MCF 10A (cell line): ENCODE data around the gene BRICD5. TPM values are rescaled to one million over a fixed set of nuclear protein-coding genes. Genes with fewer than 3 reads are reported as not detected.

Experiments used
- BruUV-seq: library from RNA; stranded (reverse); fragments of 400-500 nt; replicated peaks from 2 replicates; lab custom pipeline; 2021; lab: Mats Ljungman, UMichigan
- CTCF ChIA-PET: fragments of 300-600 bp; sonication (Branson Sonifier 250); formaldehyde crosslinking; extraction: SDS; loops from one replicate; lab custom pipeline; 2021; ENCODE audit warnings: antibody characterized with exemption, inconsistent platforms; lab: Yijun Ruan, JAX
- POLR2A ChIA-PET: fragments of 300-600, 350-650 bp; sonication (Branson Sonifier 250); formaldehyde crosslinking; extraction: SDS; loops from one replicate; lab custom pipeline; 2020; ENCODE audit warnings: antibody characterized with exemption, inconsistent platforms; lab: Yijun Ruan, JAX
- DNase-seq: peaks from one replicate; pipeline ENCODE4 v3.0.0-alpha.2; 2018; ENCODE audit not compliant: unreplicated experiment
- H3K27ac Mint-ChIP-seq: one replicate; pipeline ENCODE4 v1.8.0; 2022; ENCODE audit warnings: mild to moderate bottlenecking, low read depth, mixed read lengths; ENCODE audit not compliant: unreplicated experiment
- H3K27me3 Mint-ChIP-seq: one replicate; pipeline ENCODE4 v1.8.0; 2022; ENCODE audit warnings: mixed read lengths; ENCODE audit not compliant: insufficient read depth, unreplicated experiment
- H3K36me3 Mint-ChIP-seq: one replicate; pipeline ENCODE4 v1.8.0; 2022; ENCODE audit warnings: mild to moderate bottlenecking, moderate library complexity, mixed read lengths; ENCODE audit not compliant: insufficient read depth, unreplicated experiment
- H3K4me1 Mint-ChIP-seq: one replicate; pipeline ENCODE4 v1.8.0; 2022; ENCODE audit warnings: mixed read lengths; ENCODE audit not compliant: insufficient read depth, unreplicated experiment
- H3K4me3 Mint-ChIP-seq: one replicate; pipeline ENCODE4 v1.8.0; 2022; ENCODE audit warnings: mild to moderate bottlenecking, moderate library complexity, mixed read lengths; ENCODE audit not compliant: unreplicated experiment
- H3K9me3 Mint-ChIP-seq: one replicate; pipeline ENCODE4 v1.8.0; 2022; ENCODE audit warnings: mixed read lengths; ENCODE audit not compliant: unreplicated experiment
- intact Hi-C: fragments of 100-400 bp; cut with micrococcal nuclease; formaldehyde crosslinking; loops from 2 replicates; pipeline ENCODE4 v1.14.1; 2022
- total RNA-seq: library from RNA; stranded (reverse); gene quantifications from 2 replicates; pipeline ENCODE4 v1.2.3, GENCODE V29; 2022
- TF ChIP-seq, protein P1 (sequence below): fragments of 200-600 bp; IDR thresholded peaks from one replicate; pipeline ENCODE4 v1.8.0; 2022; ENCODE audit warnings: antibody characterized with exemption, mild to moderate bottlenecking; ENCODE audit not compliant: unreplicated experiment

The BRICD5 gene
- total RNA-seq, 1 experiment from 2014 or later: 4.6 TPM

DNA sequence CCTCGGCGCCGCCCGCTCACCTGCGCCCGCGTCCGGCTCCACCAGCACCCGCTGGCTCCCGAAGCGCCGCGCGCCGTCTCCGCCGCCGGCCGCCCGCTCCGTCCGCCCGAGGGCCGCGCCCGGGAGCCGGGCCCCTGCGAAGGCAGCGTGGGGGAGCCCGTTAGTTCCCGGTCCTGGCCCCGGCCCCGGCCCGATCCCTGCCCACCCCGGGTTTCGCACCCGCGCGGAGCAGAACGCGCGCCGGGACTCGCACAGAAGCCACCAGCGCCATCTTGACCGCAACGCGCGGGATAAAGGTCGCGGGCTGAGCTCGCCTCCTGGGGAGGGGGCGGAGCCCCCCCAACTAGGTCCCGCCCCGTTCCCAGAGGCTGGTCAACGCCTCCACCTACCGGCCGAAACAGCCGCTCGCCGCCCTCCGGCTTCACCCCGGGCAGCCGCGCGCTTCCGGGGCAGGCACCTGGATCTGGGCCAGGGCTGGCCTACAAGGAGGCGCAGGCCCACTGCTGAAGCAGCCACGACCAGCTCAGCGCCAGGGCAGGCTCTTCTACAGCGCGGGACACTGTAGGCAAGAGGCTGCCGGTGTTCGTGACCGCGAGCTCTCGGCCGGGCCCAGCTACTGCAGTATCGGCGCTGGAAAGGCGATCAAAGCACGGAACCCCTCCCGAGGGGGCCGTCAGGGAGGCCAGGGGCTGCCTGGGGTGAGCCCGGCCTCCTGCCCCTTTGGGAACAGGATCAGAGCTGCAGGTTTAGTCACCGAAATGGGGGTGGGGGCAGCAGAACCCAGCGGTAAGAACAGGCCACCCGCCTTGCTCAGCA lies 40.8 kb upstream of the BRICD5 start, which contains the start of gene ECI1:
Gene ECI1, minus strand, starts transcription at position 292 of the 816 bp plus-strand sequence. Its CDS starts 21 bp downstream, at position 271.
- ChIA-PET CTCF (interaction anchor here (0.5 to 1.5 kb wide), 12 partner anchors 8 to 752 kb away, joined by 3 to 7 read pairs (median 4); partner anchors contain the start of gene PGP), POLR2A (interaction anchor here (0.5 to 4.9 kb wide), 37 partner anchors 9 to 507 kb away, joined by 3 to 58 read pairs (median 6); partner anchors contain the start of genes AMDHD2, ATP6V0C, CCNF and DNASE1L2)
- TF ChIP-seq, protein P1, sequence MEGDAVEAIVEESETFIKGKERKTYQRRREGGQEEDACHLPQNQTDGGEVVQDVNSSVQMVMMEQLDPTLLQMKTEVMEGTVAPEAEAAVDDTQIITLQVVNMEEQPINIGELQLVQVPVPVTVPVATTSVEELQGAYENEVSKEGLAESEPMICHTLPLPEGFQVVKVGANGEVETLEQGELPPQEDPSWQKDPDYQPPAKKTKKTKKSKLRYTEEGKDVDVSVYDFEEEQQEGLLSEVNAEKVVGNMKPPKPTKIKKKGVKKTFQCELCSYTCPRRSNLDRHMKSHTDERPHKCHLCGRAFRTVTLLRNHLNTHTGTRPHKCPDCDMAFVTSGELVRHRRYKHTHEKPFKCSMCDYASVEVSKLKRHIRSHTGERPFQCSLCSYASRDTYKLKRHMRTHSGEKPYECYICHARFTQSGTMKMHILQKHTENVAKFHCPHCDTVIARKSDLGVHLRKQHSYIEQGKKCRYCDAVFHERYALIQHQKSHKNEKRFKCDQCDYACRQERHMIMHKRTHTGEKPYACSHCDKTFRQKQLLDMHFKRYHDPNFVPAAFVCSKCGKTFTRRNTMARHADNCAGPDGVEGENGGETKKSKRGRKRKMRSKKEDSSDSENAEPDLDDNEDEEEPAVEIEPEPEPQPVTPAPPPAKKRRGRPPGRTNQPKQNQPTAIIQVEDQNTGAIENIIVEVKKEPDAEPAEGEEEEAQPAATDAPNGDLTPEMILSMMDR: peak; percentile 51
- DNase-seq: peak; percentile 94
- Mint-ChIP-seq H3K9me3 (no peaks in the 10 kb centered on the region), H3K27ac (peak within 1 kb of the TSS; percentile 91), H3K27me3 (no peaks in the 10 kb centered on the region), H3K36me3 (peaks cover 53% of the 10 kb centered on the region), H3K4me1 (no peaks in the 10 kb centered on the region), H3K4me3 (peak within 1 kb of the TSS; percentile 92)
- intact Hi-C loops: loop anchor here (2.0 kb wide), 1 partner anchor 27 kb away; no protein-coding TSS in a partner anchor
- no TSS peak for BruUV-seq

DNA sequence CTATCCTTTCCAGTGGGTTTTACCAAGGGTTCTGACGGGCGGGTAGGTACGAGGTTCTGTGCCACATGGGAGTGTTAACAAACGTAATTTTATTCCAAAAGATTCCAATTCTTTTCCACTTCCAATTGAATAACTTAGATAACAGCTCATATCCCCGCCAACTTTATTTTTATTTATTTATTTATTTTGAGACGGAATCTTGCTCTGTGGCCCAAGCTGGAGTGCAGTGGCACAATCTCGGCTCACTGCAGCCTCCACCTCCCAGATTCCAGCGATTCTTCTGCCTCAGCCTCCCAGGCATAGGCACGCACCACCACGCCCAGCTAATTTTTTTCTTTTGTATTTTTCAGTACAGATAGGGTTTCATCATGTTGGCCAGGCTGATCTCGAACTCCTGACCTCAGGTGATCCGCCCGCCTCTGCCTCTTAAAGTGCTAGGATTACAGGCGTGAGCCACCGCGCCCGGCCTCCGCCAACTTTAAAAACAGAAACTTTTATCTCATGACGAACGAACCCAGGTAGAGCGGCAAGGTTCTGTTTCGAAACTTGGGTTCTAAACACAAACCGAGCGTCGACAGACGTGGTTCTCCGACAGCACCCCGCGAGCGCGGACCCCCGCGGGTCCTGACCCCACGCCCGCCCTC lies 40.1 kb upstream of the BRICD5 start:
- H3K4me3 Mint-ChIP-seq: peak overlapping the region; percentile 92
- H3K9me3 Mint-ChIP-seq: no peaks in the 10 kb centered on the region
- H3K36me3 Mint-ChIP-seq: peaks cover 50% of the 10 kb centered on the region
- DNase-seq: peak; percentile 55
- no peaks in the 10 kb centered on the region for H3K4me1 Mint-ChIP-seq
- TF ChIP-seq, protein P1: no peak
- CTCF ChIA-PET: interaction anchor here (0.6 to 1.5 kb wide), 7 partner anchors 10 to 280 kb away, joined by 3 to 6 read pairs (median 4); partner anchors contain the start of gene PGP
- POLR2A ChIA-PET: interaction anchor here (0.5 to 4.9 kb wide), 31 partner anchors 8 to 1207 kb away, joined by 3 to 58 read pairs (median 7); partner anchors contain the start of genes ATP6V0C, CCNF, DNASE1L2 and E4F1
- no peaks in the 10 kb centered on the region for H3K27me3 Mint-ChIP-seq
- TSS peak; percentile 46 for BruUV-seq
- intact Hi-C loops: loop anchor here (2.0 kb wide), 1 partner anchor 26 kb away; no protein-coding TSS in a partner anchor
- peak overlapping the region; percentile 91 for H3K27ac Mint-ChIP-seq

DNA sequence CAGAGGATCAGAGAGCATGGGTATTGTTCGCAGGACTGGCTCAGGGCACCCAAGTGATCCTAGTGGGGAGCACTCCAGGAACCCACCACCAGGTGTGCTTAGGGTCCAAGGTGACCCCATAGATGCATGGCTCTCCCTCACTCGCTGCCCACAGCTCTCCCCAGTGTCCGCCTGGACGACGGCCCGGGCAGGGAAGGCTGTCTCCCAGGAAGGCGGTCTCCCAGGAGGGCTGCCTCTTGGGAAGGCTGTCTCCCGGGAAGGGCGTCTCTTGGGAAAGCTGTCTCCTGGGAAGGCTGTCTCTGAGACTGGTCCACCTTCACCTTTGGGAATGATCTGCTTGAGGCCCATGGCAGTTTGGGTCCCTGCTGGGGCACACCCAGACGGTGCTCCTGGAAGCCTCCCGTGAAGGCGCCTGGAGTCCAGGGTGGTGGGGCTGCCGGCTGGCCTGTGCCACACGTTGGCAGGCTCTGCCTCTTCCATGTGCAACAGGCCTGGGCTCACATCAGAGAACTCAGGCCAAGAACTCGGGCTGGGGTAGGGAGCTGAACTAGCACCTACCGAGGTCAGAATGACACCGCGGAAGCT lies 35.7 kb upstream of the BRICD5 start:
- Mint-ChIP-seq H3K27ac (no peak overlapping the region), H3K4me3 (no peak overlapping the region), H3K27me3 (no peaks in the 10 kb centered on the region), H3K9me3 (no peaks in the 10 kb centered on the region), H3K4me1 (peaks cover 5% of the 10 kb centered on the region), H3K36me3 (peaks cover 50% of the 10 kb centered on the region)
- ChIA-PET POLR2A (no interaction called here), CTCF (interaction anchor here (0.6 to 0.9 kb wide), 4 partner anchors 61 to 825 kb away, joined by 3 to 6 read pairs (median 3); no protein-coding TSS in a partner anchor)
- no TSS peak for BruUV-seq
- TF ChIP-seq, protein P1: no peak
- intact Hi-C loops: no loop called here
- DNase-seq: no peak
